HAP-1 (cell line): ENCODE data around the gene UNC50.
A peak's percentile ranks its signal among the peaks of the same experiment; 100 is the strongest.

Experiments used
- DNase-seq, 2 experiments: peaks; one replicate each; pipeline ENCODE4 v3.0.0-alpha.2; 2016 to 2020; ENCODE audit warnings: low spot score in 2 of 2
- H3K27me3 ChIP-seq: fragments of 250-450 bp; sonication (Bioruptor Pico); 2 replicates; pipeline ENCODE4 v1.5.1; 2020; ENCODE audit warnings: low read depth, mild to moderate bottlenecking, moderate library complexity
- H3K36me3 ChIP-seq: fragments of 250-450 bp; sonication (Bioruptor Pico); replicated peaks from 2 replicates; pipeline ENCODE4 v1.5.1; 2020; ENCODE audit warnings: mild to moderate bottlenecking
- H3K4me1 ChIP-seq: fragments of 250-450 bp; sonication (Bioruptor Pico); 2 replicates; pipeline ENCODE4 v1.5.1; 2020; ENCODE audit warnings: mild to moderate bottlenecking
- H3K4me3 ChIP-seq: fragments of 250-450 bp; sonication (Bioruptor Pico); 2 replicates; pipeline ENCODE4 v1.5.1; 2020; ENCODE audit warnings: mild to moderate bottlenecking, moderate library complexity
- H3K9me3 ChIP-seq: fragments of 250-450 bp; sonication (Bioruptor Pico); 2 replicates; pipeline ENCODE4 v1.5.1; 2020; ENCODE audit warnings: mild to moderate bottlenecking, moderate library complexity
- in situ Hi-C: fragments of 300-500 bp; cut with MboI; formaldehyde crosslinking; loops from 3 replicates; pipeline ENCODE4 v1.14.3; 2020; ENCODE audit warnings: low sequenced_read_pairs, inconsistent platforms, mixed read lengths

UNC50 gene

DNA sequence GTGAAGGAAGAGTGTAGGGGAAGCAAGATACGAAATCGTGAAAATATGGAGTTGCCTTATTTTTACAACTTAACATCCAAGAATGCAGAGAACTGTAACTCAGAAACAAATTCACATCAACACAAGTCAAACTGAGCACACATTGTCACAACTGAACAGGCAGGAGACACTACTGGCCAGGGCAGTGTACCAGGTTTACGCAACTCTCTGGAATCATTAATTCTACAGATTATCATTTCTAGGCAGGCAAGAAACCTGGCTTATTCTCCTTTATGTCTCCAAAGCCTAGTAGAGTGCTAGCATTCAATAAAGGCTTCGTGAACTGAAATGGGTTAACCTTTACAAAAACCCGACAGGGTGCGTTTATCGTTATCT is 661 bp upstream of the UNC50 start:
- peak overlapping the region; percentile 90 for H3K4me3 ChIP-seq
- in situ Hi-C loops: no loop called here
- H3K9me3 ChIP-seq: no peaks in the 10 kb centered on the region
- no peaks in the 10 kb centered on the region for H3K27me3 ChIP-seq
- H3K36me3 ChIP-seq: peaks cover 45% of the 10 kb centered on the region
- no peak for DNase-seq
- peaks cover 11% of the 10 kb centered on the region for H3K4me1 ChIP-seq

DNA sequence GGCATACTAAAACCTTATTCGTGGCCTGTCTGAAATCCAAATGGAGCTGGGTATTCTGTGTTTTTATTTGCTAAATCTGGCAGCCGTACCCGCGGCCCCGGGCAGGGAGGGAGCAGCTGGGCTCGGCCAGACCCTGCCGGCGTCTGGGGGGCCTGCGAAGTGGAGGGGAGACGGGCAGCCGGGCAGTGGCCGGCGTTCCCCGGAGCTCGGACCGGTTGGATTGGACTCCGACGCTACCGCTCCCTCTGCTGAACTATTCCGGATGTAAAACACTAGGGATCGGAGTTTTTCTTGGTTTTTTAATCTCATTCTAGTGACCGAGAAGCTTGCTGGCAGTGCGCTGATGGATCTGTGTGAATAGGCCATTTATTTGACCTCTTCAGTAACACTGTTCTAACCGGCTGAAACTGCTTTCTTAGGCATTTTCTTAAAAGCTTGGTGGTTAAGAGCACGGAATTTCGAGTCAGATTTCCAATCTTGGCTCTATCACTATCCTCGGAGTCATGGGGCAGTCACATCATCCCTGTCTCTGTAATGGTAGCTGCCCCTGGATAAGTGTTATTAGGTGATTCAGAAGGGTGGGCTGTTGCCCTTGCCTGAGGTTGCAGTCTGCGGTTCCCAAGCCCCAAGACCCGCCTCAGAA is 694 bp downstream of the UNC50 start:
- H3K4me1 ChIP-seq: peaks cover 11% of the 10 kb centered on the region
- H3K4me3 ChIP-seq: peak overlapping the region; percentile 90
- DNase-seq: no peak
- no peaks in the 10 kb centered on the region for H3K9me3 ChIP-seq
- peaks cover 47% of the 10 kb centered on the region for H3K36me3 ChIP-seq
- H3K27me3 ChIP-seq: no peaks in the 10 kb centered on the region
- in situ Hi-C loops: no loop called here

GRCh38 chr2:98614024-98614739 is 5.8 kb downstream of the UNC50 start:
- in situ Hi-C loops: no loop called here
- H3K36me3 ChIP-seq: peaks cover 66% of the 10 kb centered on the region
- no peak overlapping the region for H3K4me3 ChIP-seq
- H3K27me3 ChIP-seq: no peaks in the 10 kb centered on the region
- no peaks in the 10 kb centered on the region for H3K9me3 ChIP-seq
- H3K4me1 ChIP-seq: peaks cover 11% of the 10 kb centered on the region
- no peak for DNase-seq

DNA sequence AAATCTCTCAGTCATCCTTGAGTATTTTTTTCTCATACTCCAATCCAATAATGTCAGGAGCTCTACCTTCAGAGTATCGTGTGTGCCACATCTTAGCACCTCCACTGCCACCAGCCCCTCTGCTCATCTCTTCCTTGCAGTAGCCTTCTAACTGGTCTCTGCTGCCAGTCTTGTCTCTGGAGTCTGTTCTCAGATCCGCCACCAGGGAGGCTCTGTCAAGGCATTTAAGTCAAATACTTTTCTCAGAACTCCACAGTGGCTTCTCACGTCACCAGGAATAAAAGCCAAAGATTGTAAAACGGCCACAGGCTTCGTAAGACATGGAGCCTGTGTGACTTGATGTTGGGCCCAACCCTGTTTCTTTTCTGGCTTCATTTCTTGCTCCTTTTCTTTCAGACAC is 7.1 kb downstream of the UNC50 start:
- Histone ChIP-seq H3K36me3 (peaks cover 56% of the 10 kb centered on the region), H3K4me1 (no peaks in the 10 kb centered on the region; the same call in 1 of the 2 replicates), H3K9me3 (no peaks in the 10 kb centered on the region), H3K4me3 (no peak overlapping the region), H3K27me3 (no peaks in the 10 kb centered on the region)
- no peak for DNase-seq
- in situ Hi-C loops: no loop called here

- H3K36me3 ChIP-seq: peaks cover 42% of the 10 kb centered on the region
Measured at GRCh38 chr2:98617149-98617548, 8.8 kb downstream of the UNC50 start.

DNA sequence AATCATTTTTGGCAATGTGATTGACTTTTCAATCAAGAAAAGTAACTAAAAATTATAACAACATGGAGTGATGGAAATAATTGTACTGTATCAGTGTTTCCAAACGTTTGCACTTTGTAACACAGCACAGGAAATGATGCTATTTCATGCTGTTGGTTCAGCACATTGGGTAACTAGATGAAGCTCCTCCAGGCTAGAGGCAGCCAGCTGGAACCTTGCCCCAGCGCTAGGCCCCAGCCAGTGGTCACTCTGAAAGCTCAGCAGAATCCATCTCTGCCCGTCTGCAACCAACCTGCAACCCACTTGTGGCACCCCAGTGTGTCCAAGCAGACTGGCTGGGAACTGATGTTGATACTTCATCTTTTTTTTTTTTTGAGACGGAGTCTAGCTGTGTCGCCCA is 15.3 kb downstream of the UNC50 start:
- DNase-seq: no peak
- Histone ChIP-seq H3K4me1 (no peaks in the 10 kb centered on the region), H3K9me3 (no peaks in the 10 kb centered on the region; the same call in 1 of the 2 replicates), H3K27me3 (no peaks in the 10 kb centered on the region), H3K36me3 (peaks cover under 1% of the 10 kb centered on the region), H3K4me3 (no peak overlapping the region)
- in situ Hi-C loops: no loop called here

More at GRCh38 chr2:98617149-98617548, 8.8 kb downstream of the UNC50 start:
- no peak for DNase-seq
- Histone ChIP-seq H3K4me1 (no peaks in the 10 kb centered on the region), H3K4me3 (no peak overlapping the region), H3K9me3 (no peaks in the 10 kb centered on the region), H3K27me3 (no peaks in the 10 kb centered on the region)
- in situ Hi-C loops: no loop called here

- H3K36me3 ChIP-seq: no peaks in the 10 kb centered on the region
- DNase-seq: no peak
- no peak overlapping the region for H3K4me3 ChIP-seq
- no peaks in the 10 kb centered on the region for H3K27me3 ChIP-seq
- in situ Hi-C loops: no loop called here
- no peaks in the 10 kb centered on the region for H3K9me3 ChIP-seq
- H3K4me1 ChIP-seq: no peaks in the 10 kb centered on the region
Measured at GRCh38 chr2:98632351-98632750, 24.0 kb downstream of the UNC50 start.

GRCh38 chr2:98634406-98635092 is 26.2 kb downstream of the UNC50 start:
- in situ Hi-C loops: no loop called here

DNA sequence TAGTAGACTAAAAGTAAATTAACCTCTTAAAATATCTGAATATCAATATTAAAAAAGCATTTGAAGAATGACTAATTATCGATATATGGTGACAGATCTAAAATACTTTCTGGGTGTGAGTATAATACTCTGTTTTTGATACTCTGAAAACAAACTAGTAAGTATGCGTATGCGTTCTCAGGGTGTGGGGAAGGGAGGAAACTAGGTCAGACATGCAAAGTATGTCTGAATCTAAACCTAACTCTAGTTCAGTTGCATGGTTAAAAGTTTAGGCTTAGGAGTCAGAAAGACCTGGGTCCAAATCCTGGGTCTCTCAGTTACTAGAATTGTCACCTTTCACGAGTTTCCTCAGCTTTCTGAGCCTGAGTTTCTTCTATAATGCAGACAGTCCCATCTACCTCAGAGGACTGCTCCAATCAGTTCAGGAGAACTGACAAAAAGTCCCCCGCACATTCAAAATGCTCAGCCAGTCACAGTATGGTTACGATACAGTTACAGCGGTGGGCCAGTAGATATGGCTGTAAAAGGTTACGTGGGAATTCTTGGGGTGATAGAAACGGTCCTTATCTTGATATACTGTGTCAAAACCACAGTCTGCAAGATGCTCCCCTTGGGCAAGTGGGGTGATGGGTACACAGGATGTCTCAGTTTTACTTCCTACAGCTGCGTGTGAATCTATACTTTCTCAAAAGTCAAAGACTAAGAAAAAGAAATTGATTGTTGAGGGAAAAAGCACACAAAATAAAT is 29.2 kb downstream of the UNC50 start:
- Histone ChIP-seq H3K4me1 (no peaks in the 10 kb centered on the region), H3K36me3 (no peaks in the 10 kb centered on the region), H3K9me3 (no peaks in the 10 kb centered on the region), H3K27me3 (no peaks in the 10 kb centered on the region), H3K4me3 (no peak overlapping the region)
- in situ Hi-C loops: no loop called here
- DNase-seq: no peak

More at GRCh38 chr2:98634406-98635092, 26.2 kb downstream of the UNC50 start:
- no peaks in the 10 kb centered on the region for H3K36me3 ChIP-seq
- no peaks in the 10 kb centered on the region for H3K9me3 ChIP-seq
- H3K4me1 ChIP-seq: no peaks in the 10 kb centered on the region
- peak in 1 of 2 experiments; percentile 51 for DNase-seq
- no peaks in the 10 kb centered on the region for H3K27me3 ChIP-seq
- H3K4me3 ChIP-seq: no peak overlapping the region

DNA sequence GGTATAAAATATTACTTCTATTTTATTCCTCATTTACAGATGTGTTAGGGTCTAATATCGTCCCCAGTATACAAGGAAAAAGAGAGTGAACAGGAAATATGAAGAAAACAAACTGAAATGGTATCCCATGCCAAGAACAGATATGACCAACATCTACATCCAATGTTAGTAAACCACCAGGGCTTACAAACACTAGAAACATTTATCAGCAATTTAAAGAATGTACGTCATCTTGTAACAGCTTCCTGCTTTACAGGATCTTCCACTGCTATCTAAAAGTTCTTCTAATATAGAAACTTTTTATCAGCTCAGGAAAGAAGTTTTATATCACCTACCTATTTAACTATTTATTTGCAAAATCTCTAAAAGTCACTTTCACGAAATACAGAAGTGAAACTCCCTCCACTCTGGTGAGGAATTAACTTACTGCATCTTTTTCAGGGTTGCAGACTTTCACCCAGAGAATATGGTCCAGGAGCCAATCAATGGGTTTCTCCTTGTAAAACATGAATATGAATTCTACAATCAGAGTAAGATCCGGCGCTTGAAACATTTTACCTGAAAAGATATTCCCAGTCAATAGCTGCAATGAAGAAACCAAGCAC is 35.2 kb downstream of the UNC50 start:
- in situ Hi-C loops: no loop called here
- H3K27me3 ChIP-seq: no peaks in the 10 kb centered on the region
- H3K36me3 ChIP-seq: no peaks in the 10 kb centered on the region
- no peak overlapping the region for H3K4me3 ChIP-seq
- no peaks in the 10 kb centered on the region for H3K4me1 ChIP-seq
- no peak for DNase-seq
- no peaks in the 10 kb centered on the region for H3K9me3 ChIP-seq

DNA sequence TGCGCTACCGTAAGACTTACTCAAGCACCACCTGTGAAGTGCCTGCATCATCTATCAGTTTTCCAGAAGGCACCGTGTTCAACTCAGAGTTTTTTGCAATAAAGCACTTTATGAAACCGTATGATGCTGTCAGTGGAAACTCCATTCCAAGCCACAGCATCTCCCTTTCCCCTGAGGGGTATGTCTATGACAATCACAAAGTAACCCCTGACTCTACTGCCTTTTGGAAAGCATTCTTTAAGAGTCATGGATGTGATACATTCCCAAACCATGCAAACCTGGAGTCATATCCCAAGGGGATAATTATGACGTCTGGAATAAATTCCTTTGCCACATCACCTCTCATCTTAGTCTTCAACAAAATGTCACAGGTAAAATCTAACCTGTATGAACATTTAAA is 39.2 kb downstream of the UNC50 start:
- Histone ChIP-seq H3K36me3 (no peaks in the 10 kb centered on the region), H3K27me3 (no peaks in the 10 kb centered on the region), H3K4me3 (no peak overlapping the region), H3K9me3 (no peaks in the 10 kb centered on the region), H3K4me1 (no peaks in the 10 kb centered on the region)
- in situ Hi-C loops: loop anchor here (5.0 kb wide), 2 partner anchors 190 to 420 kb away; no protein-coding TSS in a partner anchor
- no peak for DNase-seq

DNA sequence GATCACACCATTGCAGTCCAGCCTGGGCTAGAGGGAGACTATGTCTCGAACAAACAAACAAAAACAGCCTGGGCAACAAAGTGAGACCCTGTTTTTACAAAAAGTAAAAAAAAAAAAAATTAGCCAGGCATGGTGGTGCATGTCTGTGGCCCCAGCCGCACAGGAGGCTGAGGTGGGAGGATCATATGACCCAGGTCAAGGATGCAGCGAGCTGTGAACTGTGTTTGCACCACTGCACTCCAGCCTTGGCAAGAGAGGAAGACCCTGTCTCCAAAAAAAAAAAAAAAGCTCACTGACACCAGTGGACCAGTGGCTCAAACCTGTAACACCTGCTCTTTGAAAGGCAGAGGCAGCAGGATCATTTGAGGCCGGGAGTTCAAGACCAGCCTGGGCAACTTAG is 40.1 kb downstream of the UNC50 start:
- Histone ChIP-seq H3K9me3 (no peaks in the 10 kb centered on the region), H3K27me3 (no peaks in the 10 kb centered on the region), H3K4me1 (no peaks in the 10 kb centered on the region), H3K36me3 (no peaks in the 10 kb centered on the region), H3K4me3 (no peak overlapping the region)
- in situ Hi-C loops: loop anchor here (5.0 kb wide), 2 partner anchors 189 to 419 kb away; no protein-coding TSS in a partner anchor
- DNase-seq: no peak
